ENCODE measurements around the gene LIN7B.

Gene LIN7B

DNA sequence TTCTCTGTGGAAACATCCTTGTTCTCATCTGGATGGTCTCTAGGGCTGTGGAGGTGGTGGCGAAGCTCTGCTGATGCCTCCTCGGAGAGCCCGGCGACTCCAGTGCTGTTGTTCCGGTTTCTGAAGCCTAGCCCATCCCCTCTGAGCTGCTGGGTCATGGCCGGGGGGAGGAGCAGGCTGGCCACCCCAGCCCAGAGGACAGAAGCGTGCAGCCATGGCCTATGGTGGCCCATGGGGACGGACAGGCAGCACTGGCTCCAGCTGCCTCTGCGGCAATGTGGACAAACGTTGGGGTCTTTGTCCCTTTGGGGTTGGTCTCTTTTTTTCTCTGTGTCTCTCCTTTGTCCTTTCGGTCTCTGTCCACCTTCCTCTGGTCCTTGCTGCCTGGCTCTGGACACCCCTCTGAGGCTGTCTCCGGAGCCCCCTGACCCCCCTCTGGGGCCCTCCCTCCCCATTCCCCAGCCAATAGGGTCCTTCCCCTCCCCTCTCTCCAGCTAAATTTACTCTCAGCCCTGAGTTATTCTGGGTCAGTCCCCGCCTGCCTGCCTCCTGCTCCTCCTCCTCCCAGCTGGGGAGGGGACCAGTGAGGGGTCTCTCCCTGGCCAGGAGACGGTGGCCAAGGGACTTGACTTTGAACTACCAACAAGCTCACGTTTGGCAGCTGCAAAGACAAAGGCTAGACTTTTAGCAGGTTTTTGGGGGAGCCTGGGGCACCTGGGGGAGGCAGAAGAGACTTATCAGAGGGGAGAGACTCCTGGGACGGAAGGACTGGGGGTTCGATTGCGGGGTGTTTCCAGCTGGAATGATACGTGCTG is 41.0 kb downstream of the LIN7B start, which contains the start of gene HRC:
HRC (minus strand) TSS at position 392 of the 815 bp plus-strand sequence; CDS start at position 233, 159 bp downstream.
- H3K9me3 Mint-ChIP-seq: peaks cover 16% of the 10 kb centered on the region
- H3K27ac Mint-ChIP-seq: no peak within 1 kb of the TSS
- no peak within 1 kb of the TSS for H3K4me3 Mint-ChIP-seq
- no peak for ATAC-seq
- peaks cover 27% of the 10 kb centered on the region for H3K4me1 Mint-ChIP-seq
- H3K36me3 Mint-ChIP-seq: peaks cover 6% of the 10 kb centered on the region
- peaks cover 97% of the 10 kb centered on the region for H3K27me3 Mint-ChIP-seq

DNA sequence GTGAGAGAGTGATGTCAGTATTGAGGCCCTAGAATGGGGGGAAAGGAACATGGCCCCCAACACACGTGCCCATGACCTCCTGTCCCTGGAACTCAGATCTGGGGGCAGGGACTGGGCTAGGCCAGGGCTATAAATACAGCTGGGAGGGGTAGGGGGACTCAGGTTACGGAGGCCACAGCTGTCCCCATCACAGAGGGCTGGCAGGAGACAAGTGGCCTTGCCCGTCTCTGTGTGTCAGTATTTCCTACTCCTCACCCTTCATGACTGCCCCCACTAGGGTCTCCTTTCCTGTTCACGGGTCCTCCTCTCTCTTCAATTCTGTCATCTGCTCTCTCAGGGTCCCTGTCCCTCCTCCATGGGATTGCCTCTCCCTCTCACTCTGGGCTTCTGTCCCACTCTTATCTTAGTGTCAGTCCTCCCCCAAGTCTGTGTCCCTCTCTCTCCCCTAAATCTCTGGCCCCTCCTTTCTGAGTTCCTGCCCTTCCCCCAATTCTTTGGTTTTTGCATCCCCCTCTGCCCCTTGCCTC is 41.7 kb downstream of the LIN7B start:
- Mint-ChIP-seq H3K4me3 (no peak overlapping the region), H3K36me3 (peaks cover 6% of the 10 kb centered on the region), H3K9me3 (peaks cover 16% of the 10 kb centered on the region), H3K27ac (no peak overlapping the region), H3K4me1 (peaks cover 22% of the 10 kb centered on the region), H3K27me3 (peaks cover 98% of the 10 kb centered on the region)
- no peak for ATAC-seq

DNA sequence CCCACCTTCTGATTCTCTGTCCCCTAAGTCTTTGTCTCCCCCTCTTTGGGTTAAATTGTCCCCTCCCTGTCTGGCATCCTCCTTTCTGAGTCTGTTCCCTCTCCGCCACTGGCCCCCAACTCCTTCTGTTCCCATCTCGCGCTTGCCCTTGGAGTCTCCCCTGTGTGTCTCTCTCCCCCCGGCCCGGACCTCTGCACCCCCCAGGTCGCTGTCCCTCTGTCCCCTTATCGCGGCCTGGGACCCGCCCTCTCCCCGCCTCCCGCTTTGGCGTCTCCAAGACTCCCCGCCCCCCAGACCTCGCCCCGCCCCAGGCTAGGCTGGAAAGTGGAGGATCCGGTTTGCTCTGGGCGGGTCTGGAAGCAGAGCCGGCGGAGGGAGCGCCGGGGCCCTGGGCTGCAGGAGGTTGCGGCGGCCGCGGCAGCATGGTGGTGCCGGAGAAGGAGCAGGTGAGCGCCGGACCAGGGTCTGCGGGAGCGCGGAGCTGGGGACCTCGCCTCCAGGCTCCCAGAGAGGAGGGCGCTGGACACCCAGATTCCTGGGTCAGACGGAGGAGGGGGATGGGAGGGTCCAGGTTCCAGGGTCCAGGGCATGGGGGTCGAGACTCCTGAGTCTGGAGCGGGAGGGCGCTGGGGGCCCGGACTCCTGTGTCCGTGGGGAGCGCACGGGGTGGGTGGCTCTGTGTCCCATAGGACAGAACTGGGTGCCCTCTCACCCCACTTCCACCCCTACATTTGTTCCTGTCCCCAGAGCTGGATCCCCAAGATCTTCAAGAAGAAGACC is 43.5 kb downstream of the LIN7B start, which contains the start of gene TRPM4:
TRPM4 (plus strand) TSS at position 348 of the 780 bp plus-strand sequence; CDS start at position 423, 75 bp downstream.
- peaks cover 94% of the 10 kb centered on the region for H3K27me3 Mint-ChIP-seq
- ATAC-seq: peak; percentile 56
- peak within 1 kb of the TSS; percentile 49 for H3K4me3 Mint-ChIP-seq

DNA sequence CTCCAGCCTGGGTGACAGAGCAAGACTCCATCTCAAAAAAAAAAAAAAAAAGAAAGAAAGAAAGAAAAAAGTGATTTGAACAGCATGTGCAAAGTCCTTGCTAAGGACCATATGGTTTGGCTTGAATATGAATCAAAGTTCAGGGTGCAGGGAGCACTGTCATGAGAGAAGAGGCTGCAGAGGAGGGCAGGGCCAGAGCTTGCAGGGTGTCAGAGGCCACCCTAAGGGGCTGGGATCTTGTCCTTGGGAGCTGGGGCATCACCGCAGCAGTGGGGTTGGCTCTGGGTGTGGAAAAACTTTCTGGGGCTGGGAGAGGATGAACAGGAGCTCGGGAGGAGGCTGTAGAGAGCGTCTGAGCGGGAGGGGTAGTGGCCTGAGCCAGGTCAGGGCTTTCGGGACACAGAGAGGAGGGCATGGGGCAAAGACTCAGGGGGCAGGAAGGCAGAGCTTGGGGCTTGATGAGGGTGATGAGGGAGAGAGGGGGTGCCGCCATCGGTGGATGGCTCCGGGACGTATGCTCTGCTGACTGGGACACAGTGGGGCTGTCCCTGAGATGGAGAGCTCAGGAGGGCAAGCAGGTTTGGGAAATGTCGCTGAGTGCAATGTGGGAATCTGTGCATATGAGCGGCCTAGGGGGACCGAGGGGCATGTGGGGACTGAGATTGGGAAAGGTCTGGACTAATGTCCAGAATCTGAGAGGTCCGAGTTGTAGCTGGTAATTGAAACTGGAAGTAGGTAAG is 46.5 kb downstream of the LIN7B start:
- H3K4me1 Mint-ChIP-seq: peaks cover 8% of the 10 kb centered on the region
- no peak overlapping the region for H3K27ac Mint-ChIP-seq
- H3K27me3 Mint-ChIP-seq: peaks cover 68% of the 10 kb centered on the region
- no peak overlapping the region for H3K4me3 Mint-ChIP-seq
- no peak for ATAC-seq
- no peaks in the 10 kb centered on the region for H3K36me3 Mint-ChIP-seq
- no peaks in the 10 kb centered on the region for H3K9me3 Mint-ChIP-seq

More for the DNA sequence above, 43.5 kb downstream of the LIN7B start, which contains the start of gene TRPM4:
- Mint-ChIP-seq H3K27ac (no peak within 1 kb of the TSS), H3K9me3 (peaks cover 13% of the 10 kb centered on the region), H3K36me3 (peaks cover 6% of the 10 kb centered on the region), H3K4me1 (peaks cover 15% of the 10 kb centered on the region)

DNA sequence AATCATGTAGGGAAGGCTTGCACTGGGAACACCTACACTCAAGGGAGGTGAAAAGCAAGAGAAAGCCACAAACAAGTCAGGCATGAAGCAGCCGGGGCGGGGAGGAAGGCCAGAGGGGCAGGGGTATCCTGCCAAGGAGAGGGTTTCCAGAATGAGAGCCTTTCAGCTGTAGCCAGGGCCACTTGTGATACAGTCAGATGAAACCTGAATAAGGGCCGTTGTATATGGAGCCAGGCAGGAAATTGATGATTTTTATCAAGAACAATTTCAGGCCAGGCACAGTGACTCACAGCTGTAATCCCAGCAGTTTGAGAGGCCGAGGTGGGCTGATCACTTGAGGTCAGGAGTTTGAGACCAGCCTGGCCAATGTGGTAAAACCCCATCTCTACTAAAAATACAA is 47.8 kb downstream of the LIN7B start:
- ATAC-seq: no peak
- no peak overlapping the region for H3K4me3 Mint-ChIP-seq
- H3K27me3 Mint-ChIP-seq: peaks cover 68% of the 10 kb centered on the region
- no peaks in the 10 kb centered on the region for H3K36me3 Mint-ChIP-seq
- H3K9me3 Mint-ChIP-seq: no peaks in the 10 kb centered on the region
- no peak overlapping the region for H3K27ac Mint-ChIP-seq
- peaks cover 8% of the 10 kb centered on the region for H3K4me1 Mint-ChIP-seq

DNA sequence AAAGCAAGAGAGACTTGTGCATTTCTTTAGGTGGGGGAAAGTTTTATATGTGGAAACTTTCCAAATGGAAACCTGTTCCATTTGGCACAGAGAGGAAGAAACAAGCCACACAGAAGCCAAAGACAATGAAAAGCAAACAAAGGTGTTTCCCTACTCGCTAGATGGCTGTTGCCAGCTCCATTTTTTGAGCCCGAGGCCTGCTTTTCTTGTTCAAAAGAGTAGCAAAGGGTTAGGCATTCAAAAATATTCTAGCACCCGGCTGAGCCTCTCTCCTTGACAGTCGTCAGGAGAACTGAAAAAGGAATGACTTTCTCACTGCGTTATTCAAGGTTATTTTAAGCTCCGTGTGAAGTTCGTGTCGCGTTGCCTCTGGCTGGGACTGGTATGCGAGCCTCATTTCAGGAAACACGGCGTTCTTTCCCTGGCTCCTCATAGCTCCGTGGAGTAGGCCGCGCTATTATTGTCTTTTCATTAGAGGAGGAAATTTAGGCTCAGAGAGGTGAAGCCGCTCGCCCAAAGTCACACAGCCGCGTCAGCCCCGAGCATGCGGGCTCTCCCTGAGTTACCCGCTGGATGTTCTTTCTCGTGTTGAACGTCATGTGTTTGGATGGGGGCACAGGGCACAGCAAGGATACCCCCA is 51.1 kb downstream of the LIN7B start:
- Mint-ChIP-seq H3K9me3 (no peaks in the 10 kb centered on the region), H3K27me3 (peaks cover 52% of the 10 kb centered on the region), H3K4me1 (no peaks in the 10 kb centered on the region), H3K4me3 (no peak overlapping the region), H3K36me3 (no peaks in the 10 kb centered on the region), H3K27ac (no peak overlapping the region)
- ATAC-seq: no peak

DNA sequence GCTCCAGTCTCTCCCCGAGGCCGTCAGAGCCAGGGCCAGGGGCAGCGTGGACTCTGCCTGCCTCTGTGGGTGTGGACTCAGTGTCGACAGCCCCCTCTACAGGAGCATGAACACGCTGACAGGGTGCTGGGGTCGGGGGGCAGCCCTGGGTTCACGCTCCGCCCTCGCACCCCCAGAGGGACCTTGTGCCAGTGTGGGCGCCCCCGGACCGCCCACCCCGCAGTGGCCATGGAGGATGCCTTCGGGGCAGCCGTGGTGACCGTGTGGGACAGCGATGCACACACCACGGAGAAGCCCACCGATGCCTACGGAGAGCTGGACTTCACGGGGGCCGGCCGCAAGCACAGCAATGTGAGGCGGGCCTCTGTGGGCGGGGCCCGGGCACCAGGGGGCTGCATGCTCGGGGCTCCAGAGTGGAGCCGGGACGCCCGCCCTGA is 51.7 kb downstream of the LIN7B start:
- no peaks in the 10 kb centered on the region for H3K4me1 Mint-ChIP-seq
- peaks cover 46% of the 10 kb centered on the region for H3K27me3 Mint-ChIP-seq
- H3K36me3 Mint-ChIP-seq: no peaks in the 10 kb centered on the region
- H3K4me3 Mint-ChIP-seq: no peak overlapping the region
- peak; percentile 50 for ATAC-seq
- H3K27ac Mint-ChIP-seq: no peak overlapping the region
- H3K9me3 Mint-ChIP-seq: no peaks in the 10 kb centered on the region

DNA sequence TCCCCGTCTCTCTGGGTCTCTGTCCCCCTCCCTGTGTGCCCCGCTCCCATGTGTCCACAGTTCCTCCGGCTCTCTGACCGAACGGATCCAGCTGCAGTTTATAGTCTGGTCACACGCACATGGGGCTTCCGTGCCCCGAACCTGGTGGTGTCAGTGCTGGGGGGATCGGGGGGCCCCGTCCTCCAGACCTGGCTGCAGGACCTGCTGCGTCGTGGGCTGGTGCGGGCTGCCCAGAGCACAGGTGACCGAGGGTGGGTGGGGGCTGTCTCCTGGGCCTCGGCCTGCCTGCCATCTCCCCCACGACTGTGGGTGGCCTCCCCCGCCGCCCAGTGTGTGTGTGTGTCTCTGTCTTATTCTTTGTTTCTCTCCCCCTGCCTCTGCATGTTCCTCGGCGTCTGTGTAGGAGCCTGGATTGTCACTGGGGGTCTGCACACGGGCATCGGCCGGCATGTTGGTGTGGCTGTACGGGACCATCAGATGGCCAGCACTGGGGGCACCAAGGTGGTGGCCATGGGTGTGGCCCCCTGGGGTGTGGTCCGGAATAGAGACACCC is 53.8 kb downstream of the LIN7B start:
- Mint-ChIP-seq H3K9me3 (no peaks in the 10 kb centered on the region), H3K4me3 (no peak overlapping the region), H3K27ac (no peak overlapping the region), H3K4me1 (no peaks in the 10 kb centered on the region), H3K27me3 (peaks cover 34% of the 10 kb centered on the region), H3K36me3 (no peaks in the 10 kb centered on the region)
- peak; percentile 24 for ATAC-seq

Measured in stimulated activated memory B cell treated with anti-CD40 and anti-IgM and Interleukin-4, amounts not matched to agents 10 μg/mL and 1 μg/mL and 100 μg/mL, for 72 hours (primary cell).